HCT116 (cell line): Measurements from ENCODE around the gene BRI3BP. TPM values are rescaled to one million over a fixed set of nuclear protein-coding genes. Genes with fewer than 3 reads are reported as not detected.

ENCODE experiments used
- ATAC-seq: fragments of 200-7000 bp; cut with Tn5 transposase; 2 replicates; pipeline ENCODE4 v1.9.1; 2020; ENCODE audit warnings: mild to moderate bottlenecking, moderate library complexity
- BruUV-seq: library from RNA; stranded (reverse); fragments of 400-500 nt; replicated peaks from 2 replicates; lab custom pipeline; 2021; lab: Mats Ljungman, UMichigan
- CTCF ChIA-PET: fragments of 300-600 bp; sonication (Branson Sonifier 250); formaldehyde crosslinking; loops from one replicate; lab custom pipeline; 2021; ENCODE audit warnings: antibody characterized with exemption; lab: Charles Lee
- POLR2A ChIA-PET: fragments of 300-600, 350-600 bp; sonication (Branson Sonifier 250); formaldehyde crosslinking; loops from one replicate; lab custom pipeline; 2021; ENCODE audit warnings: antibody characterized with exemption; lab: Charles Lee
- RAD21 ChIA-PET, 2 experiments: fragments of 300-600 bp; sonication (Branson Sonifier 250); formaldehyde crosslinking; loops; one replicate each; lab custom pipeline; 2023; ENCODE audit warnings: low total read pairs in 2 of 2; ENCODE audit not compliant: uncharacterized antibody in 2 of 2, unreplicated experiment in 2 of 2, low non-redundant PET in 1 of 2; lab: Charles Lee
- DNase-seq: peaks from one replicate; pipeline ENCODE4 v3.0.0-alpha.2; 2010; ENCODE audit warnings: low read depth, low spot score
- H2AFZ ChIP-seq: fragments of 200-600 bp; shearing (Covaris generic), sonication (generic); 2 replicates; pipeline ENCODE4 v1.6.1; 2017; ENCODE audit warnings: low read depth, mixed run types, mixed read lengths, antibody characterized with exemption, low read length; ENCODE audit not compliant: poor library complexity, severe bottlenecking
- H3K27ac ChIP-seq: 2 replicates; pipeline ENCODE4 v1.5.1; 2012; ENCODE audit warnings: low read depth, low read length
- H3K27me3 ChIP-seq: fragments of 200-600 bp; sonication (generic); 2 replicates; pipeline ENCODE4 v1.6.1; 2016; ENCODE audit warnings: mixed run types, low read length, mixed read lengths; ENCODE audit not compliant: insufficient read depth
- H3K36me3 ChIP-seq, 2 experiments: fragments of 200-500 bp in 1 of 2; fragments of 200-600 bp in 1 of 2; sonication (Bioruptor generic) in 1 of 2; sonication (generic) in 1 of 2; 2 replicates each; pipeline versions ENCODE4 v1.5.1 to v1.6.1; 2014 to 2016; ENCODE audit warnings: low read length in 2 of 2, inconsistent platforms in 1 of 2, mixed read lengths in 1 of 2, mixed run types in 1 of 2; ENCODE audit not compliant: insufficient read depth in 2 of 2, control insufficient read depth in 1 of 2
- H3K4me1 ChIP-seq, 2 experiments: fragments of 200-600 bp in 1 of 2; sonication (generic) in 1 of 2; 2 replicates each; pipeline versions ENCODE4 v1.5.1 to v1.6.1; 2012 to 2017; ENCODE audit warnings: low read length in 2 of 2, inconsistent platforms in 1 of 2, mild to moderate bottlenecking in 1 of 2, mixed read lengths in 1 of 2, mixed run types in 1 of 2, moderate library complexity in 1 of 2; ENCODE audit not compliant: insufficient read depth in 2 of 2, control insufficient read depth in 1 of 2
- H3K4me2 ChIP-seq: fragments of 200-600 bp; sonication (generic); 2 replicates; pipeline ENCODE4 v1.6.1; 2017; ENCODE audit warnings: mixed run types, low read length, mixed read lengths
- H3K4me3 ChIP-seq, 2 experiments: fragments of 200-600 bp in 1 of 2; sonication (generic) in 1 of 2; replicated peaks in 1 of 2; 2 replicates each; pipeline ENCODE4 v1.5.1; 2011 to 2016; ENCODE audit warnings: low read length in 2 of 2, control low read depth in 1 of 2, low read depth in 1 of 2, mild to moderate bottlenecking in 1 of 2, mixed read lengths in 1 of 2, mixed run types in 1 of 2
- H3K79me2 ChIP-seq: fragments of 200-600 bp; sonication (generic); 2 replicates; pipeline ENCODE4 v1.6.1; 2017; ENCODE audit warnings: mild to moderate bottlenecking, mixed run types, low read length, moderate library complexity, mixed read lengths; ENCODE audit not compliant: insufficient read depth
- H3K9ac ChIP-seq: fragments of 200-600 bp; sonication (generic); 2 replicates; pipeline ENCODE4 v1.6.1; 2016; ENCODE audit warnings: low read length, mixed read lengths
- H3K9me2 ChIP-seq: fragments of 200-600 bp; sonication (generic), shearing (Covaris generic); 2 replicates; pipeline ENCODE4 v1.6.1; 2017; ENCODE audit warnings: mixed run types, mild to moderate bottlenecking, moderate library complexity; ENCODE audit not compliant: insufficient read depth
- H3K9me3 ChIP-seq, 2 experiments: fragments of 200-500 bp in 1 of 2; fragments of 200-600 bp in 1 of 2; sonication (Bioruptor generic) in 1 of 2; sonication (generic) in 1 of 2; 2 replicates each; pipeline ENCODE4 v1.6.1; 2014 to 2017; ENCODE audit warnings: low read length in 2 of 2, mixed read lengths in 2 of 2, inconsistent platforms in 1 of 2, low read depth in 1 of 2, mild to moderate bottlenecking in 1 of 2, mixed run types in 1 of 2, moderate library complexity in 1 of 2; ENCODE audit not compliant: control insufficient read depth in 1 of 2, insufficient read depth in 1 of 2
- H4K20me1 ChIP-seq: fragments of 200-600 bp; sonication (generic), shearing (Covaris generic); 2 replicates; pipeline ENCODE4 v1.6.1; 2017; ENCODE audit warnings: mixed run types, mild to moderate bottlenecking, moderate library complexity; ENCODE audit not compliant: insufficient read depth
- ATF3 ChIP-seq: IDR thresholded peaks from 2 replicates; pipeline ENCODE4 v1.6.1; 2012
- CBX3 ChIP-seq: IDR thresholded peaks from 2 replicates; pipeline ENCODE4 v1.6.1; 2012; ENCODE audit warnings: low read depth
- CEBPB ChIP-seq: IDR thresholded peaks from 2 replicates; pipeline ENCODE4 v1.6.1; 2012; ENCODE audit warnings: low read depth
- EGR1 ChIP-seq: IDR thresholded peaks from 2 replicates; pipeline ENCODE4 v1.6.1; 2012; ENCODE audit warnings: low read depth
- ELF1 ChIP-seq: IDR thresholded peaks from 2 replicates; pipeline ENCODE4 v1.6.1; 2012; ENCODE audit warnings: low read depth, borderline replicate concordance
- JUND ChIP-seq: IDR thresholded peaks from 2 replicates; pipeline ENCODE4 v1.6.1; 2012
- MAX ChIP-seq: IDR thresholded peaks from 2 replicates; pipeline ENCODE4 v1.6.1; 2012
- POLR2A ChIP-seq: IDR thresholded peaks from 2 replicates; pipeline ENCODE4 v1.7.0; 2011; ENCODE audit warnings: borderline replicate concordance; ENCODE audit not compliant: insufficient read depth, insufficient read length; ENCODE audit errors: extremely low read depth
- POLR2AphosphoS5 ChIP-seq: IDR thresholded peaks from 2 replicates; pipeline ENCODE4 v1.6.1; 2011; ENCODE audit warnings: mild to moderate bottlenecking, low read depth, low read length, moderate library complexity
- RAD21 ChIP-seq: IDR thresholded peaks from 2 replicates; pipeline ENCODE4 v1.6.1; 2012; ENCODE audit warnings: low read depth, mild to moderate bottlenecking
- REST ChIP-seq: IDR thresholded peaks from 2 replicates; pipeline ENCODE4 v1.6.1; 2012; ENCODE audit warnings: low read depth
- TCF7L2 ChIP-seq: IDR thresholded peaks from 2 replicates; pipeline ENCODE4 v1.7.0; 2011; ENCODE audit warnings: borderline replicate concordance, inconsistent platforms; ENCODE audit not compliant: insufficient read depth, insufficient read length; ENCODE audit errors: extremely low read depth
- ZNF274 ChIP-seq: fragments of 200-500 bp; sonication (Bioruptor generic); IDR thresholded peaks from 2 replicates; pipeline ENCODE4 v1.6.1; 2014; ENCODE audit warnings: mild to moderate bottlenecking, low read depth, low read length, inconsistent platforms
- intact Hi-C: fragments of 100-400 bp; cut with micrococcal nuclease; formaldehyde crosslinking; loops from 2 replicates; pipeline ENCODE4 v1.10.0; 2022
- total RNA-seq: library from RNA; stranded (reverse); gene quantifications from one replicate; pipeline ENCODE4 v1.2.1, GENCODE V29; 2021; ENCODE audit not compliant: unreplicated experiment

The BRI3BP gene
- total RNA-seq, 1 experiment from 2014 or later = 40.1 TPM

DNA sequence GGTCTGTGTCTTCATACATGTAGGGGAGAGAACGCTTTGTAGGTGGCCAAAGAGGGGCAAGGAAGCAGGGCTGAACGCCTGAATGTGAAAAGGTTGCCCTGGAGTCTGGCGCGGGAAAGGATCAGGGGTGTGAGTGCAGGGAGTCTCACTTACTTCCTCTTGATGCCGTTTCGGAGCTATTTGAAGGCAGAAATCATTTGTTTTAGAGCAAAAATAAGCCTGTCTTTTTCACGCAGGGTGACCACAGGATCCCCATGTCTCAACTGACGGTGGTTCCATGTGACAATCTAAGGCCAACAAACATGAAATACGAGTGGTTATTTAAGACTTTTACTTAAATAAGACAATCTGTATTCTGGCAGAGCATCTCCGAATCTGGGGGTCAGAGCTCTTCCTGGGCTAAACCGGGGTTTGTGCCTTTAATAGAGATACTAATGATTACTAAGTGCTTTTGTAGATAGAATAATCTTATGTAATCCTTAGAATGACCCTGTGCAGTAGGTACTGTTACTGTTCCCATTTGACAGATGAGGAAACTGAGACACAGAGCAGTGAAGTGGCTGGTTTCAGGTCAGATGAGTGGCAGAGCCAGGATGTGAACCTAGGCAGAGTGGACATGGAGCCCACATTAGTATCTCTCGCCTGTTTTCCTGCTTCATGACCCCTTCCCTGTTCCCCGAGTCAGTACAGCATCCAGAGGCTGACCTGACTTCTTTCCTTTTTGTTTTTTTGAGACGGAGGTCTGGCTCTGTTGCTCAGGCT is 1.9 kb downstream of the BRI3BP start (continued):
- TF ChIP-seq ATF3 = no peak
- TF ChIP-seq, all 23 proteins: peak for 0

GRCh38 chr12:124998705-124999104 is 5.3 kb downstream of the BRI3BP start:
- Histone ChIP-seq H3K9ac (no peak overlapping the region), H3K4me1 (peaks cover 5 to 15% of the 10 kb centered on the region in 2 experiments; a peak in 3 of 4 replicates), H3K27ac (no peak overlapping the region), H3K79me2 (peaks cover 92% of the 10 kb centered on the region), H3K4me2 (no peak overlapping the region), H3K9me2 (no peaks in the 10 kb centered on the region), H3K4me3 (no peak overlapping the region), H3K9me3 (no peaks in the 10 kb centered on the region), H3K27me3 (no peaks in the 10 kb centered on the region), H3K36me3 (peaks cover 0 to 3% of the 10 kb centered on the region in 2 experiments; a peak in 1 of 4 replicates), H2AFZ (no peak overlapping the region), H4K20me1 (no peaks in the 10 kb centered on the region)
- CTCF ChIA-PET = no interaction called here
- ATAC-seq (no peak), DNase-seq (no peak)
- TF ChIP-seq CBX3 (no peak), CEBPB (no peak), MAX (no peak), RAD21 (no peak)
- POLR2A ChIA-PET = no interaction called here
- RAD21 ChIA-PET = no interaction called here
- BruUV-seq = no TSS peak
- intact Hi-C loops = no loop called here

- Histone ChIP-seq H3K9me3 (no peaks in the 10 kb centered on the region), H3K27me3 (no peaks in the 10 kb centered on the region), H4K20me1 (no peaks in the 10 kb centered on the region), H3K4me1 (no peaks in the 10 kb centered on the region), H3K36me3 (peaks cover 0 to 3% of the 10 kb centered on the region in 2 experiments; a peak in 1 of 4 replicates), H3K4me2 (no peak overlapping the region), H2AFZ (no peak overlapping the region), H3K79me2 (peaks cover 93% of the 10 kb centered on the region), H3K9me2 (no peaks in the 10 kb centered on the region), H3K27ac (no peak overlapping the region), H3K9ac (no peak overlapping the region)
- intact Hi-C loops = no loop called here
- no peak for DNase-seq
- ChIA-PET CTCF (no interaction called here), RAD21 (no interaction called here)
- BruUV-seq = no TSS peak
- no peak for TF ChIP-seq POLR2A
- TF ChIP-seq ZNF274 = no peak
- no peak for TF ChIP-seq TCF7L2
- no peak for TF ChIP-seq REST
- TF ChIP-seq JUND = no peak
- TF ChIP-seq CBX3 = no peak
- TF ChIP-seq POLR2AphosphoS5 = no peak
- TF ChIP-seq ELF1 = no peak
- no peak for TF ChIP-seq EGR1
- TF ChIP-seq, all 23 proteins: peak for 0
- H3K4me3 ChIP-seq = no peak overlapping the region
- POLR2A ChIA-PET = no interaction called here
- no peak for ATAC-seq
Measured at GRCh38 chr12:125001636-125002035, 8.2 kb downstream of the BRI3BP start.
